HepG2 (cell line): Measurements from ENCODE around the gene YY1. TPM values are rescaled to one million over a fixed set of nuclear protein-coding genes. Genes with fewer than 3 reads are reported as not detected.

ENCODE experiments used
- CEBPG ChIP-seq: IDR thresholded peaks from 2 replicates; pipeline ENCODE4 v1.6.1; 2016
- GABPA ChIP-seq, 2 experiments: IDR thresholded peaks; 2 replicates each; pipeline ENCODE4 v1.6.1; 2011 to 2016; ENCODE audit warnings: low read depth in 2 of 2, low read length in 1 of 2, missing biosample characterization in 1 of 2, missing genetic modification characterization in 1 of 2
- NONO ChIP-seq, 2 experiments: fragments of 450-650 bp in 1 of 2; sonication (generic) in 1 of 2; formaldehyde crosslinking in 1 of 2; IDR thresholded peaks in 1 of 2; conservative IDR thresholded peaks in 1 of 2; 2 replicates each; pipeline versions ENCODE4 v1.6.1 to v1.8.0; 2017 to 2022; ENCODE audit warnings: mild to moderate bottlenecking in 1 of 2, missing genetic modification reagents in 1 of 2, moderate library complexity in 1 of 2
- POGZ ChIP-seq: sonication (generic); formaldehyde crosslinking; IDR thresholded peaks from 2 replicates; pipeline ENCODE4 v1.4.0; 2020; ENCODE audit warnings: mild to moderate bottlenecking, missing genetic modification reagents
- POLR2AphosphoS2 ChIP-seq: IDR thresholded peaks from 2 replicates; pipeline ENCODE4 v1.6.1; 2011; ENCODE audit warnings: low read depth, low read length, improper control_type of control experiment
- SATB2 ChIP-seq: sonication (generic); formaldehyde crosslinking; IDR thresholded peaks from 2 replicates; pipeline ENCODE4 v1.5.0; 2020; ENCODE audit warnings: missing genetic modification reagents
- SYNCRIP ChIP-seq: fragments of 200-400 bp; formaldehyde crosslinking; IDR thresholded peaks from 2 replicates; pipeline ENCODE4 v1.6.1; 2018; ENCODE audit warnings: mild to moderate bottlenecking, low read depth, low read length; ENCODE audit not compliant: insufficient read depth
- ZFP36L2 ChIP-seq: sonication (generic); formaldehyde crosslinking; IDR thresholded peaks from 2 replicates; pipeline ENCODE4 v1.4.0; 2020; ENCODE audit warnings: missing genetic modification reagents
- ZNF143 ChIP-seq: sonication (generic); formaldehyde crosslinking; IDR thresholded peaks from 2 replicates; pipeline ENCODE4 v1.4.0; 2020; ENCODE audit warnings: missing genetic modification reagents
- polyA plus RNA-seq, 8 experiments: library from polyadenylated mRNA; depleted of rRNA in 3 of 8; stranded (reverse) in 7 of 8; unstranded in 1 of 8; fragments of >200 nt; fragmentation: Illumina TruSeq in 4 of 8; extraction: Trizol in 4 of 8; gene quantifications; 2 replicates each; pipeline versions ENCODE4 v1.2.1 to v1.2.3, GENCODE V29; 2011 to 2016; ENCODE audit warnings: low read depth in 4 of 8, missing spikeins in 1 of 8, mixed read lengths in 1 of 8; ENCODE audit not compliant: insufficient read depth in 1 of 8
- total RNA-seq, 5 experiments: library from RNA; depleted of rRNA; stranded (reverse); fragments of >200 nt; fragmentation: Illumina TruSeq; extraction: Trizol; gene quantifications; 2 replicates each; pipeline ENCODE4 v1.2.3, GENCODE V29; 2016; ENCODE audit warnings: low read depth in 1 of 5
- TF ChIP-seq, protein P1 (sequence below): sonication (generic); formaldehyde crosslinking; conservative IDR thresholded peaks from 2 replicates; pipeline ENCODE4 v1.4.0; 2020; ENCODE audit warnings: missing genetic modification reagents
- TF ChIP-seq, protein P2 (sequence below): fragments of 450-650 bp; IDR thresholded peaks from 2 replicates; pipeline ENCODE4 v1.6.1; 2017; ENCODE audit warnings: mild to moderate bottlenecking
- TF ChIP-seq, protein P3 (sequence below): sonication (generic); formaldehyde crosslinking; IDR thresholded peaks from 2 replicates; pipeline ENCODE4 v1.4.0; 2020; ENCODE audit warnings: missing genetic modification reagents
- TF ChIP-seq, protein P4 (sequence below): sonication (generic); formaldehyde crosslinking; IDR thresholded peaks from 2 replicates; pipeline ENCODE4 v1.9.0; 2021; ENCODE audit warnings: missing genetic modification reagents, borderline replicate concordance
- TF ChIP-seq, protein P5 (sequence below): IDR thresholded peaks from 2 replicates; pipeline ENCODE4 v1.6.1; 2016; ENCODE audit warnings: low read depth
- TF ChIP-seq, protein P6 (sequence below): sonication (generic); formaldehyde crosslinking; IDR thresholded peaks from 2 replicates; pipeline ENCODE4 v1.9.0; 2021; ENCODE audit warnings: missing genetic modification reagents, mild to moderate bottlenecking, borderline replicate concordance

YY1 gene
- total and polyA plus RNA-seq, 2 of the 13 experiments (the other 11 are each of a cell fraction or from before 2014, with no cell fraction given), result 29.4 to 68.1 TPM

DNA sequence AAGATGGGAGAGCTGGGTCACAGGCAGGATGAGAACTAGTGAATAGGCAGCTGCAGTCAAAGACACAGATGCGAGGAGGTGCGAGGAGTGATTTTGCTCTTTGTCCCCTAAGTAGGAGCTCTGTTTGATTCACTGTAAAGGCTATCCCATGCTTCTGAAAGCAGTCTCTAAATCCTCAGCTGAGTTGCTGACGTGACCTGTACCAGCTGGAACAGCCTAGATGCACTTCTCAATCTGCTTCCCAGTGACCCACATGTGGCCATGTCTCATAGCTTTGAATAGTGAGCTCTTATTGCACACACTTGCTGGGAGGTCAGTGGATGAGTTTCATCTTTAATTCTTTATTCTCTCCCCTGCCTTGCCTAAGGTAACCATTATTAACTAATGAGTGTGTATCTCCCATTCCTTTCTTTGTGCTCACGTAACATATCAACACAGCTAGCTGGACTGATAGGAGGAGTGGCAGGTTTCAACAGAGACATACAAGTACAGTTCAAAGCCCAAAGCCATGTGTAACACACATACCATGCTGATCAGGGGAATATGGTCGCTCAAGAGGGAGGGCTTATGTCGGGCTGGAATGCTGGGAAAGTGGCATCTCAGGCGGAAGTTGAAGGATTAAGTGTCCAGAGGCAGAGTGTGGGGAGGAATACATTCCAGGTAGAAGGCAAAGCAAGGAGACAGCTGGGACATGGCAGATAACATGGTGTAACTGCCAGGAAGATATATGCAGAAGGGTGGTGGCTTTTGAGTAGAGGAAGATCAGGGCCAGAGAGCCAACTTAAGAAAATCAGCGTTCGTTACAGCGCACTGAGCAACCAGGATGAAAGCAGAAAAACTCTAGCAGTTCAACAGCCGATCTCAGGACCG is 15.4 kb upstream of the YY1 start (continued):
- TF ChIP-seq GABPA (IDR thresholded peaks at IDR 0.05; ENCODE audit: low read depth, low read length) (0 out of 2 replicates have a peak, but pooled peaks have one; percentile 13), GABPA (CRISPR knock-in tag; IDR thresholded peaks at IDR 0.05; ENCODE audit: low read depth) (no peak; the same call in 1 of the 2 replicates), NONO (IDR thresholded peaks at IDR 0.05) (no peak), NONO (CRISPR knock-in tag; conservative IDR thresholded peaks at IDR 0.05) (no peak), ZFP36L2 (CRISPR knock-in tag) (no peak), POLR2AphosphoS2 (no peak), CEBPG (CRISPR knock-in tag) (no peak), ZNF143 (CRISPR knock-in tag) (peak; percentile 72), SATB2 (CRISPR knock-in tag) (no peak), POGZ (CRISPR knock-in tag) (no peak), SYNCRIP (no peak)
- TF ChIP-seq, protein P1, sequence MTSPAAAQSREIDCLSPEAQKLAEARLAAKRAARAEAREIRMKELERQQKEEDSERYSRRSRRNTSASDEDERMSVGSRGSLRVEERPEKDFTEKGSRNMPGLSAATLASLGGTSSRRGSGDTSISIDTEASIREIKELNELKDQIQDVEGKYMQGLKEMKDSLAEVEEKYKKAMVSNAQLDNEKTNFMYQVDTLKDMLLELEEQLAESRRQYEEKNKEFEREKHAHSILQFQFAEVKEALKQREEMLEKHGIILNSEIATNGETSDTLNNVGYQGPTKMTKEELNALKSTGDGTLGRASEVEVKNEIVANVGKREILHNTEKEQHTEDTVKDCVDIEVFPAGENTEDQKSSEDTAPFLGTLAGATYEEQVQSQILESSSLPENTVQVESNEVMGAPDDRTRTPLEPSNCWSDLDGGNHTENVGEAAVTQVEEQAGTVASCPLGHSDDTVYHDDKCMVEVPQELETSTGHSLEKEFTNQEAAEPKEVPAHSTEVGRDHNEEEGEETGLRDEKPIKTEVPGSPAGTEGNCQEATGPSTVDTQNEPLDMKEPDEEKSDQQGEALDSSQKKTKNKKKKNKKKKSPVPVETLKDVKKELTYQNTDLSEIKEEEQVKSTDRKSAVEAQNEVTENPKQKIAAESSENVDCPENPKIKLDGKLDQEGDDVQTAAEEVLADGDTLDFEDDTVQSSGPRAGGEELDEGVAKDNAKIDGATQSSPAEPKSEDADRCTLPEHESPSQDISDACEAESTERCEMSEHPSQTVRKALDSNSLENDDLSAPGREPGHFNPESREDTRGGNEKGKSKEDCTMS (CRISPR knock-in tag), result no peak
- TF ChIP-seq, protein P2, sequence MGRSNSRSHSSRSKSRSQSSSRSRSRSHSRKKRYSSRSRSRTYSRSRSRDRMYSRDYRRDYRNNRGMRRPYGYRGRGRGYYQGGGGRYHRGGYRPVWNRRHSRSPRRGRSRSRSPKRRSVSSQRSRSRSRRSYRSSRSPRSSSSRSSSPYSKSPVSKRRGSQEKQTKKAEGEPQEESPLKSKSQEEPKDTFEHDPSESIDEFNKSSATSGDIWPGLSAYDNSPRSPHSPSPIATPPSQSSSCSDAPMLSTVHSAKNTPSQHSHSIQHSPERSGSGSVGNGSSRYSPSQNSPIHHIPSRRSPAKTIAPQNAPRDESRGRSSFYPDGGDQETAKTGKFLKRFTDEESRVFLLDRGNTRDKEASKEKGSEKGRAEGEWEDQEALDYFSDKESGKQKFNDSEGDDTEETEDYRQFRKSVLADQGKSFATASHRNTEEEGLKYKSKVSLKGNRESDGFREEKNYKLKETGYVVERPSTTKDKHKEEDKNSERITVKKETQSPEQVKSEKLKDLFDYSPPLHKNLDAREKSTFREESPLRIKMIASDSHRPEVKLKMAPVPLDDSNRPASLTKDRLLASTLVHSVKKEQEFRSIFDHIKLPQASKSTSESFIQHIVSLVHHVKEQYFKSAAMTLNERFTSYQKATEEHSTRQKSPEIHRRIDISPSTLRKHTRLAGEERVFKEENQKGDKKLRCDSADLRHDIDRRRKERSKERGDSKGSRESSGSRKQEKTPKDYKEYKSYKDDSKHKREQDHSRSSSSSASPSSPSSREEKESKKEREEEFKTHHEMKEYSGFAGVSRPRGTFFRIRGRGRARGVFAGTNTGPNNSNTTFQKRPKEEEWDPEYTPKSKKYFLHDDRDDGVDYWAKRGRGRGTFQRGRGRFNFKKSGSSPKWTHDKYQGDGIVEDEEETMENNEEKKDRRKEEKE, result no peak
- TF ChIP-seq, protein P3, sequence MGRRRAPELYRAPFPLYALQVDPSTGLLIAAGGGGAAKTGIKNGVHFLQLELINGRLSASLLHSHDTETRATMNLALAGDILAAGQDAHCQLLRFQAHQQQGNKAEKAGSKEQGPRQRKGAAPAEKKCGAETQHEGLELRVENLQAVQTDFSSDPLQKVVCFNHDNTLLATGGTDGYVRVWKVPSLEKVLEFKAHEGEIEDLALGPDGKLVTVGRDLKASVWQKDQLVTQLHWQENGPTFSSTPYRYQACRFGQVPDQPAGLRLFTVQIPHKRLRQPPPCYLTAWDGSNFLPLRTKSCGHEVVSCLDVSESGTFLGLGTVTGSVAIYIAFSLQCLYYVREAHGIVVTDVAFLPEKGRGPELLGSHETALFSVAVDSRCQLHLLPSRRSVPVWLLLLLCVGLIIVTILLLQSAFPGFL (CRISPR knock-in tag), result no peak
- TF ChIP-seq, protein P4, sequence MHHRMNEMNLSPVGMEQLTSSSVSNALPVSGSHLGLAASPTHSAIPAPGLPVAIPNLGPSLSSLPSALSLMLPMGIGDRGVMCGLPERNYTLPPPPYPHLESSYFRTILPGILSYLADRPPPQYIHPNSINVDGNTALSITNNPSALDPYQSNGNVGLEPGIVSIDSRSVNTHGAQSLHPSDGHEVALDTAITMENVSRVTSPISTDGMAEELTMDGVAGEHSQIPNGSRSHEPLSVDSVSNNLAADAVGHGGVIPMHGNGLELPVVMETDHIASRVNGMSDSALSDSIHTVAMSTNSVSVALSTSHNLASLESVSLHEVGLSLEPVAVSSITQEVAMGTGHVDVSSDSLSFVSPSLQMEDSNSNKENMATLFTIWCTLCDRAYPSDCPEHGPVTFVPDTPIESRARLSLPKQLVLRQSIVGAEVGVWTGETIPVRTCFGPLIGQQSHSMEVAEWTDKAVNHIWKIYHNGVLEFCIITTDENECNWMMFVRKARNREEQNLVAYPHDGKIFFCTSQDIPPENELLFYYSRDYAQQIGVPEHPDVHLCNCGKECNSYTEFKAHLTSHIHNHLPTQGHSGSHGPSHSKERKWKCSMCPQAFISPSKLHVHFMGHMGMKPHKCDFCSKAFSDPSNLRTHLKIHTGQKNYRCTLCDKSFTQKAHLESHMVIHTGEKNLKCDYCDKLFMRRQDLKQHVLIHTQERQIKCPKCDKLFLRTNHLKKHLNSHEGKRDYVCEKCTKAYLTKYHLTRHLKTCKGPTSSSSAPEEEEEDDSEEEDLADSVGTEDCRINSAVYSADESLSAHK (CRISPR knock-in tag), result no peak
- TF ChIP-seq, protein P5, sequence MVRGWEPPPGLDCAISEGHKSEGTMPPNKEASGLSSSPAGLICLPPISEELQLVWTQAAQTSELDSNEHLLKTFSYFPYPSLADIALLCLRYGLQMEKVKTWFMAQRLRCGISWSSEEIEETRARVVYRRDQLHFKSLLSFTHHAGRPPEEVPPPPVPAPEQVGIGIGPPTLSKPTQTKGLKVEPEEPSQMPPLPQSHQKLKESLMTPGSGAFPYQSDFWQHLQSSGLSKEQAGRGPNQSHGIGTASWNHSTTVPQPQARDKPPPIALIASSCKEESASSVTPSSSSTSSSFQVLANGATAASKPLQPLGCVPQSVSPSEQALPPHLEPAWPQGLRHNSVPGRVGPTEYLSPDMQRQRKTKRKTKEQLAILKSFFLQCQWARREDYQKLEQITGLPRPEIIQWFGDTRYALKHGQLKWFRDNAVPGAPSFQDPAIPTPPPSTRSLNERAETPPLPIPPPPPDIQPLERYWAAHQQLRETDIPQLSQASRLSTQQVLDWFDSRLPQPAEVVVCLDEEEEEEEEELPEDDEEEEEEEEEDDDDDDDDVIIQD (CRISPR knock-in tag), result no peak
- TF ChIP-seq, protein P6, sequence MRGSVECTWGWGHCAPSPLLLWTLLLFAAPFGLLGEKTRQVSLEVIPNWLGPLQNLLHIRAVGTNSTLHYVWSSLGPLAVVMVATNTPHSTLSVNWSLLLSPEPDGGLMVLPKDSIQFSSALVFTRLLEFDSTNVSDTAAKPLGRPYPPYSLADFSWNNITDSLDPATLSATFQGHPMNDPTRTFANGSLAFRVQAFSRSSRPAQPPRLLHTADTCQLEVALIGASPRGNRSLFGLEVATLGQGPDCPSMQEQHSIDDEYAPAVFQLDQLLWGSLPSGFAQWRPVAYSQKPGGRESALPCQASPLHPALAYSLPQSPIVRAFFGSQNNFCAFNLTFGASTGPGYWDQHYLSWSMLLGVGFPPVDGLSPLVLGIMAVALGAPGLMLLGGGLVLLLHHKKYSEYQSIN (CRISPR knock-in tag), result no peak
